GM12892 (cell line): Measurements from ENCODE around the gene ADPRM. TPM values are rescaled to one million over a fixed set of nuclear protein-coding genes. Genes with fewer than 3 reads are reported as not detected.

Experiments used
- DNase-seq: peaks from one replicate; pipeline ENCODE4 v3.0.0; 2011; ENCODE audit not compliant: insufficient read length
- FAIRE-seq: peaks from 2 replicates; lab custom pipeline; 2011; peaks lifted over from hg19 to GRCh38; lab: Jason Lieb, UNC
- POLR2A ChIP-seq: IDR thresholded peaks from 2 replicates; pipeline ENCODE4 v1.6.1; 2011; ENCODE audit warnings: low read depth, low read length, control low read depth
- POLR2AphosphoS5 ChIP-seq: IDR thresholded peaks from 2 replicates; pipeline ENCODE4 v1.6.1; 2011; ENCODE audit warnings: low read depth, low read length, control low read depth
- TAF1 ChIP-seq: IDR thresholded peaks from 2 replicates; pipeline ENCODE4 v1.6.1; 2011; ENCODE audit warnings: low read depth, mild to moderate bottlenecking, control low read depth, low read length, borderline replicate concordance
- polyA plus RNA-seq: library from polyadenylated mRNA; unstranded; fragments of >200 nt; gene quantifications from one replicate; pipeline ENCODE4 v1.2.1, GENCODE V29; 2012; ENCODE audit warnings: missing spikeins, inconsistent platforms; ENCODE audit not compliant: missing spikeins

The ADPRM gene
- 14.4 TPM for polyA plus RNA-seq

DNA sequence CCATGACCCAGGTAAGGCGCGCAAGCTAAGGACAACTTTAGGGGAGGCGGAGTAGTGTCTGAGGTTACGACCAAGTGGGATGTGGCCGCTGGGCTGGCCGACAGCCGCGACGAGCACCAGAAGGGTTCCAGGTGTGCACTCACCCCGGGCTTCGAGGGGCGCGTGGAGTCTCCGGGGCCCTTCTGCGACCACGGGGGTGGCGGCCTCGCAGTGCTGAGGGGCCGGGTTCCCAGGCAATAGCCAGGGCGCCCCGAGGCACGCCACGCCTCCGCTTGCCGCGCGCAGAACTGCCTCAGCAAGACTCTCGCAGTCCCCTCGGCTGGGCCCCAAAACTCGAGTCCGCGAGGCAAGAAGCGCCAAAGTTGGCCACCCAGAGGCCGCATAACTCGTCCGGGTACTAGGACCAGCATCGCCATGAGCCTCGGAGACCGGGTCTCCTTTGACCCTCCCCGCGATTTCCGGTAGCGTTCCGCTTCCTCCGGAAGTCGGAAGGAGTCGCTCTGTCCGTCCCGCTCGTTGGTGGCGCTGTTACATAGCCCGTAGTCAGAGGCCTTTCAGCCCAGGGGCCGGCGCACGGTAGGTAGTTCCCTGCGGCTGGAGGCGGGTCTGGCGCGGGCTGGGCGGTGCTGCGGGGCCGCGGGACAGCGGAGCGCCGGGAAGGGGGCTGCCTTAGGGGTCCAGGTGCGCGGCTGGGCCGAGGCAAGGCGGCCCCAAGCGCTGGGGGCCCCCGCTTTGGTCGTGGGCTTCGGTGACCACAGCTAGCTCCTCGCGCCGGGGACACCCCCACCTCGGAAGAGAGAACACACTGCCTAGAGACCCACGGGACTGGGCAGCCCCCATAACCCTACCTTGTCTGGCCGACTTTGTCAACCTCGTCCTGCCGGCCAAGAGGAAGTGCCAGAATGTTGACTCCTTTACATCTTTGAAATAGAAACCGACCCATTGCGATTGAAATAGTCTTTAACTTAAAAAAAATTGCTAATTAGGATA lies at the start of gene ADPRM, which contains the start of gene SCO1:
TSS of gene ADPRM (plus strand) at position 503 of the 990 bp plus-strand sequence. CDS start 7,333 bp downstream, outside the sequence.
TSS of gene SCO1 (minus strand) at position 442 of the 990 bp plus-strand sequence. CDS start at position 416, 26 bp downstream.
- TF ChIP-seq TAF1 (peak; percentile 80), POLR2AphosphoS5 (peak; percentile 95), POLR2A (peak; percentile 96)
- peak; percentile 80 for DNase-seq

GRCh38 chr17:10648381-10648780 lies 49.0 kb upstream of the ADPRM start:
- TF ChIP-seq POLR2A (no peak), TAF1 (no peak), POLR2AphosphoS5 (no peak)
- FAIRE-seq (no peak), DNase-seq (no peak)

More for the DNA sequence above, at the start of gene ADPRM, which contains the start of gene SCO1:
- peak; percentile 99 for FAIRE-seq

GRCh38 chr17:10648956-10649355 lies 48.4 kb upstream of the ADPRM start:
- FAIRE-seq (no peak), DNase-seq (no peak)
- no peak for TF ChIP-seq POLR2A
- no peak for TF ChIP-seq POLR2AphosphoS5
- TF ChIP-seq TAF1, result no peak

GRCh38 chr17:10649602-10650001 lies 47.8 kb upstream of the ADPRM start:
- FAIRE-seq (no peak), DNase-seq (no peak)
- no peak for TF ChIP-seq POLR2AphosphoS5
- TF ChIP-seq TAF1, result no peak
- no peak for TF ChIP-seq POLR2A

DNA sequence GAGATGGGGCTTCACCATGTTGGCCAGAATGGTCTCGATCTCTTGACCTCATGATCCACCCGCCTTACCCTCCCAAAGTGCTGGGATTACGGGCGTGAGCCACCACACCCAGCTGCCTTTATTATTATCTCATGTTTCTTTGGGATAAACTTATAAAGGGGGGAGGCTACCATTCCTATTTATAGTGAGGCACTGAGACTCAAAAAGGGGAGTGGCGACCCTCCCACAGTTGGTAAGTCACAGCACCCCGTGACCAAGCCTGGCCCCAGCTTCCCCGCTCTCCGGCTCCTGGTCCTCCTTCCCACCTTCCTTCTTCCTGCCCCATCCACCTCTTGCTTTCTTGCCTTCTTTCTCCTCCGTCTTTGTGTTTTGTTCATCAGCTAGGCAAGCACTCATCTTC lies 45.5 kb upstream of the ADPRM start:
- DNase-seq (no peak), FAIRE-seq (no peak)
- TF ChIP-seq TAF1, result no peak
- no peak for TF ChIP-seq POLR2A
- TF ChIP-seq POLR2AphosphoS5, result no peak

GRCh38 chr17:10652984-10653659 lies 44.3 kb upstream of the ADPRM start:
- DNase-seq, result no peak
- FAIRE-seq, result no peak
- TF ChIP-seq TAF1, result no peak
- no peak for TF ChIP-seq POLR2AphosphoS5
- TF ChIP-seq POLR2A, result no peak

GRCh38 chr17:10653987-10654386 lies 43.4 kb upstream of the ADPRM start:
- no peak for TF ChIP-seq POLR2A
- no peak for TF ChIP-seq TAF1
- no peak for TF ChIP-seq POLR2AphosphoS5
- FAIRE-seq (no peak), DNase-seq (no peak)

DNA sequence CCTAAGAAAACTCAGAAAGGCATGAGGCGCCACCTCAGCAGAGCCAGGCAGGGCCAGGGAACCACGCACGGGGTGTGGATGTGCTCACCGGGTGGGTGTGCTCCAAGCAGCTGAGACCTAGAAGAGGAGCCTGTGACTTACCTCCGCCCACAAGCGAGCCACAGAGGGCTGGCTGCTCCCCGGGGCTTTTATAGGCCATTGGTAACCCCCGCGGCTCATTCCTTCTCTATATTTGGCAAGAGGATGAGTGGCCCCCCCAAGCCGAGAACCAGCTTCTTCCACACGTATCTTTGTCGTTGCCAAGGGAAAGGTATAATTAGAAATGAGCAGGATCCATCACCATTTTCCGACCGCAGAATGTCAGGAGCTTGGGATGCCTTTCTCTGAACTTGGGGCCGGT lies 40.2 kb upstream of the ADPRM start, which contains the start of gene MYH3:
TSS of gene MYH3 (minus strand) at position 162 of the 400 bp plus-strand sequence. CDS start 2,245 bp downstream, outside the sequence.
- no peak for FAIRE-seq
- TF ChIP-seq TAF1, result no peak
- no peak for TF ChIP-seq POLR2AphosphoS5
- no peak for TF ChIP-seq POLR2A

DNA sequence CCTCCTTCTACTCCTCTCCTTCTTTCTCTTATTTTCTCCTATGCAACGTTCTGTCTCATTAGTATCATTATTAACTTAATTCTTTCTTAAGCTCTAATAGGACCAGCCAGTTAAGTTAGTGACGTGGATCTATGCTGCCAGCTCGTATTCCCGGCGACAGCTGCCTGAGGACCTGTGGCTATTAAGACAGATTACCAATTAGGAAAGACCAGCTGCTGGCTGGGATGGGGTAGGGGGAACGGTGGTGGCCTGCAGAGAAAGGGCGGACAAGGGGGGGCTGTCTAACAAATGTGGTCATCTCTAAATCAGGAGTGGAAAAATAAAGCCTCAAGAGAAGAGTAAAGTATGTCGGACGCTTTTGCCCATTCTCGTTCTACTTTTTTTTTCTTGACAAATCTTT lies 39.5 kb upstream of the ADPRM start:
- DNase-seq, result no peak
- no peak for FAIRE-seq
- TF ChIP-seq TAF1, result no peak
- no peak for TF ChIP-seq POLR2A
- TF ChIP-seq POLR2AphosphoS5, result no peak

More for the DNA sequence above, 40.2 kb upstream of the ADPRM start, which contains the start of gene MYH3:
- no peak for DNase-seq

- TF ChIP-seq POLR2AphosphoS5 (no peak), TAF1 (no peak)
- FAIRE-seq (no peak), DNase-seq (no peak)
Measured at GRCh38 chr17:10661437-10661836, 36.0 kb upstream of the ADPRM start.

DNA sequence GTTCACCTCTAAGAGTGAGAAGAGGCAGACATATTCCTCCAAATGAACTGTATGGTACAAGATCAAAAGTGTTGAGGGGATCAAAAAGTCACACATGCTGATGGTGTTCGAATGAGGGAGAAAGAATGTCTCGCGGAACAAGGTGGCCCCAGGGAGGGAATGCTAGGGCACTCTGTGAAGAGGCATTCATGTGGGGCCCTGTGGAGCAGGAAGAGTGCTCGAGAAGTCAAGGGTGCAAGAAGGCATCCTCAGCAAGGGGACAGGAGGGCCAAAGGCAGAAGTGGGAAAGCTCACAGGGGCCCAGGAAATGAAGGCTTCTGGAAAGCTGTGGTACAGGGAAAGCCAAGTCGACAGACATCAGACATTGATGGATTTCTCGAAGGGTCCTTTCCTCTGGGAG lies 34.2 kb upstream of the ADPRM start:
- no peak for DNase-seq
- TF ChIP-seq POLR2AphosphoS5, result no peak
- FAIRE-seq, result no peak
